Keratinocyte (primary cell): ENCODE data around the gene THRB.

ENCODE experiments used
- CTCF ChIP-seq, 3 experiments: IDR thresholded peaks in 1 of 3; conservative IDR thresholded peaks in 1 of 3; optimal IDR thresholded peaks in 1 of 3; 2 replicates in 2 of 3; 3 replicates in 1 of 3; pipeline versions ENCODE3 to v1.5.1; 2011; ENCODE audit warnings: low read length in 3 of 3, mild to moderate bottlenecking in 3 of 3, moderate library complexity in 2 of 3, control low read depth in 1 of 3, inconsistent platforms in 1 of 3; ENCODE audit not compliant: insufficient read depth in 2 of 3; ENCODE audit errors: extremely low read depth in 1 of 3
- EZH2 ChIP-seq: IDR thresholded peaks from one replicate; pipeline ENCODE4 v1.6.1; 2012; ENCODE audit warnings: inconsistent platforms, mild to moderate bottlenecking, low read length, moderate library complexity

GRCh38 chr3:24416224-24416623, 78.4 kb downstream of the THRB start:
- TF ChIP-seq CTCF (optimal IDR thresholded peaks at IDR 0.05 in 1 of 3, IDR thresholded peaks at IDR 0.05 in 1 of 3, conservative IDR thresholded peaks at IDR 0.05 in 1 of 3; ENCODE audit: extremely low read depth in 1 of 3, insufficient read depth in 2 of 3, low read length in 3 of 3) (no peak), EZH2 (no peak)
